ENCODE results near the gene PRKAR1B. TPM values are rescaled to one million over a fixed set of nuclear protein-coding genes. Genes with fewer than 3 reads are reported as not detected.

PRKAR1B gene
- total and polyA plus RNA-seq, 4 donors, result 53.1 to 238 (median 162) TPM

DNA sequence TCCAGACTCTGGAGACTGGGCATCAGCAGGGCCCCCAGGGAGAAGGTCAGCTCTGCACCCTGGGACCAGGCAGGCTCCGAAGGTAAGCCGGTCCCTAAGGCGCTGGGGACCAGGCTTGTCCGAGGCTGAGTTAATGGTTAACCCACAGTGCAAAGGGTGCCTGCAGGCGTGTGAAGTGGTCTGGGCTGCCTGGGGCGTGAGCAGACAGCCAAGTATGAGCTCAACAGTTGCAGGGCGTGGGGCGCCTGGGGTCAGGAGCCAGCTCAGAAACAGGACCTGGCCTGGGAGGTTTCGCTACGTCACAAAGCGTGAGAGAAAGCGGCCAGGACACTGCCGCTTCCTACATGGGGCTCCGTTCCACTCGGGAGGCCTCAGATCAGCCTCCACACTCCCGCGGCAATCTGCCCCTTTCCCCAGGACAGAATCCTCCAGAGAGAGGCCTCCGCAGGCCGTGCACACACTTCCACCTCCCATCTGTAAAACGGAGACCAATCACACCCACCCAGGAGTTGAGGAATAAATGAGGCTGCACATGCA lies 223.4 kb downstream of the PRKAR1B start:
- Histone ChIP-seq H3K9me3 (ENCODE audit: control insufficient read depth, insufficient read depth, low read length) (no peaks in the 10 kb centered on the region), H3K27ac (ENCODE audit: low read depth, low read length) (no peak overlapping the region), H3K27me3 (ENCODE audit: control insufficient read depth, insufficient read depth, low read length) (no peaks in the 10 kb centered on the region), H3K36me3 (ENCODE audit: control insufficient read depth, insufficient read depth, low read length) (peaks cover 86% of the 10 kb centered on the region), H3K4me1 (ENCODE audit: control insufficient read depth, insufficient read depth, low read length) (peaks cover 14% of the 10 kb centered on the region), H3K4me3 (ENCODE audit: low read depth, low read length) (no peak overlapping the region)
- 61% methylated on average over 16 of the region's 20 CpGs for WGBS (ENCODE audit: insufficient coverage)
- DNase-seq (ENCODE audit: low read depth in 4 of 6, low spot score in 6 of 6), result no peak

DNA sequence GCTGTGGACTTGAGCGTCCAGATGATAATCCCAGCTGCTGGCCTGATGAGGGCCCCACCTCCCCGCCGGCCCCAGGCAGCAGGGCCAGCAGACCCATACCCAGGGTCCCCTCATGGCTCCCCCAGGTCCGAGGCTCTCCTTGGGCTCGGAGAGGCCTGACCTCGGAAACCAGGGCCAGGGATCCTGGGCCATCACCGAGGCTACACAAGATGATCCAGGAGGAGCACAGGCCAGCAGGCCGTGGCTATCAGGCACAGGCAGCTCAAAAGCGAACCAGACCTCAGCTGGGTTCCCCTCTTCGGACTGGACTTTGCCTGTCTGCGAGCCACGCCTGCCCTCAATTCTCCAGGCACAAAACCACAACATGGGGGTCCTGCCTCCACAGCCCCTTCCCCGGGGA lies 224.8 kb downstream of the PRKAR1B start:
- Histone ChIP-seq H3K9me3 (ENCODE audit: control insufficient read depth, insufficient read depth, low read length) (no peaks in the 10 kb centered on the region), H3K27ac (ENCODE audit: low read depth, low read length) (no peak overlapping the region), H3K4me3 (ENCODE audit: low read depth, low read length) (no peak overlapping the region), H3K27me3 (ENCODE audit: control insufficient read depth, insufficient read depth, low read length) (no peaks in the 10 kb centered on the region), H3K4me1 (ENCODE audit: control insufficient read depth, insufficient read depth, low read length) (peaks cover 14% of the 10 kb centered on the region), H3K36me3 (ENCODE audit: control insufficient read depth, insufficient read depth, low read length) (peaks cover 76% of the 10 kb centered on the region)
- DNase-seq (ENCODE audit: low read depth in 4 of 6, low spot score in 6 of 6), result no peak
- WGBS (ENCODE audit: insufficient coverage), result 85% methylated on average over 13 of the region's 13 CpGs

DNA sequence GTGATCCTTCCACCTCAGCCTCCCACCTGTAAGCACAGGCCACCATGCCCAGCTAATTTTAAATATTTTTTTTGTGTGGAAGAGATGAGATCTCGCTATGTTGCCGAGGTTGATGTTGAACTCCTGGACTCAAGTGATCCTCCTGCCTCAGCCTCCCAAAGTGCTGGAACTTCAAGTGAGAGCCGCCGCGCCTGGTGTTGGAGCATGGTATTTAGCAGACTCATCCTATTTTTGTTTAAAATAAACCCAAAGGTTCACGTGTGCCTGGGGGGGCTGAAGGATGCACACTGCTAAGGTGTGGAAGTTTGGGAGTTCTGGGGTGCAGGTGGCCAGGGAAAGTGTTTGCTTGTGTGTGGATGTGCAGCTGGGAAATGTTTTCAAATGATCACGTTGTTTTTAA lies 225.6 kb downstream of the PRKAR1B start:
- 93% methylated on average over 3 of the region's 7 CpGs for WGBS (ENCODE audit: insufficient coverage)
- Histone ChIP-seq H3K27ac (ENCODE audit: low read depth, low read length) (no peak overlapping the region), H3K27me3 (ENCODE audit: control insufficient read depth, insufficient read depth, low read length) (no peaks in the 10 kb centered on the region), H3K4me1 (ENCODE audit: control insufficient read depth, insufficient read depth, low read length) (peaks cover 14% of the 10 kb centered on the region), H3K36me3 (ENCODE audit: control insufficient read depth, insufficient read depth, low read length) (peaks cover 75% of the 10 kb centered on the region), H3K4me3 (ENCODE audit: low read depth, low read length) (no peak overlapping the region), H3K9me3 (ENCODE audit: control insufficient read depth, insufficient read depth, low read length) (no peaks in the 10 kb centered on the region)
- no peak for DNase-seq (ENCODE audit: low read depth in 4 of 6, low spot score in 6 of 6)

DNA sequence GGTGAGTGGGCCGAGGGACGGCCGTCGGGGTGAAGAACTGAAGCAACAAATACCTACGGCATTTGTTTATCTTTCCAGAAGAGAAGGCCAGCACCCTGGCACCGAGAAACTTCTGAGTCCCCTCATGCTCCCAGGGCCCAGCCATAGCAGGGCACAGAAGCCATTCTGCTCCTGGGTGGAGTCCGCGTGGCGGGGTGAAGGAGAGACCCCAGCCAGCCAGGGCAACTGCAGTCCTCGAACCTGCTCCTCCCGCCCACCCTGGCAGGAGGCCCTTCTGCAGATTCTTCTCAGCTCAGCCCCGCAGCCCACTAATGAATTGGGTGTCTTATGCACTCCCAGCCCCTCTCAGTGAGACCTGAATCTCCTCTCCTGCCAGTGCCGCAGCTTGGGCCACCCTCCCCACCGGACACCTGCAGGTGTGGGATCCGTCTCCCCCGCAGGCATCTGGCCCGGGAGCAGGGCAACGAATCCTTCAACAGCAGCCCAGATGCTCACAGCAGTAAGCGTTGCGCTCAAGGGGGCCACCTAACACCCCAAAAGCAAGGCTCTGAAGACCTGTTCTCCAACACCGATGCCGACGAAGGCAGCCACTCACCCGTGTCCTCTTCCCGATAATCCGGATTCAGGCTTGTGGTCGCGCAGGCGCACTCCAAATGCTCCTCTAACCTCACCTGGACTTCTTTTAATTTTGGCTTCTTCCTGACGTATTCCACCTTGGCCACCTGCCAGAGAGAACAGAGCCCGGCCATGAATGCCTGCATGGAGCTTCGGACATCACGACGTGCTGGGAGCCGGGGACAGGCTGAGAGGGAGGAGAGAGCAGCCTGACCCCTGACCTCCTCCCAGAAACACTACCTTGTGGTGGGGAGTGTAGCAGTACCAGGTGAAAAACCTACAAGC lies 226.3 kb downstream of the PRKAR1B start:
- H3K4me3 ChIP-seq (ENCODE audit: low read depth, low read length), result no peak overlapping the region

DNA sequence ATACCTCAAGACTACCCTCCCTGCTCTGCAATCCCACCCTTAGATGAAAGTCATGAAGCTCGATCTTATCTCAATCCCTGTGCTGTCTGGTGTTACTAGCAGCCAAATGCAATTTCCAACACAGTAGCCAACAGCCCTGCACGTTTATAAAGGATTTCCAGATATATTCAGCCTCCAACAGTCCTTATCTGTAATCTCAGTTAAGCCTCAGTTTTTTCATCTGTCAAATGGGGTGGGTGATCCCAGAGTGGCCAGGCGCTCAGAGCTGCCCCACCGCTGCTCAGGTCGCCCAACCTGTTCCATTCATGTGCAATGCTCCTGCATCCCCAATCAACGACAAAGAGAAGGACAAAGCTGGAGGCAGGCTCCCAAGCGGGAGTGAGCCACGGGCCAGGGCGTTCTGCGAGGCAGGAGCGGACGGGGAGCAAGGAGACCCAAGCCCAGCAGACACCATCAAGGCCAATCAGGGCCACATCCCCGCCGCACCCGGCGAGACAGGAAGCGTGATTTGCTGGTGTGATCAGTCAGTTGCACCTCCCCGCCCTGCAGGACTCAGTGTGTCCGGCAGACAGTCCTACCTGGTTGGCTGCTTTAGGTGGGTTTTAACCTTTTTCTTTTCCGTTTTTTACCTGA lies 227.1 kb downstream of the PRKAR1B start:
- H3K36me3 ChIP-seq (ENCODE audit: control insufficient read depth, insufficient read depth, low read length), result peaks cover 79% of the 10 kb centered on the region

More for the DNA sequence above, 226.3 kb downstream of the PRKAR1B start:
- H3K27ac ChIP-seq (ENCODE audit: low read depth, low read length), result no peak overlapping the region
- peaks cover 78% of the 10 kb centered on the region for H3K36me3 ChIP-seq (ENCODE audit: control insufficient read depth, insufficient read depth, low read length)
- no peaks in the 10 kb centered on the region for H3K27me3 ChIP-seq (ENCODE audit: control insufficient read depth, insufficient read depth, low read length)
- no peaks in the 10 kb centered on the region for H3K9me3 ChIP-seq (ENCODE audit: control insufficient read depth, insufficient read depth, low read length)
- WGBS (ENCODE audit: insufficient coverage), result 92% methylated on average over 29 of the region's 35 CpGs
- H3K4me1 ChIP-seq (ENCODE audit: control insufficient read depth, insufficient read depth, low read length), result peaks cover 18% of the 10 kb centered on the region
- no peak for DNase-seq (ENCODE audit: low read depth in 4 of 6, low spot score in 6 of 6)

More for the DNA sequence above, 227.1 kb downstream of the PRKAR1B start:
- no peak for DNase-seq (ENCODE audit: low read depth in 4 of 6, low spot score in 6 of 6)
- Histone ChIP-seq H3K9me3 (ENCODE audit: control insufficient read depth, insufficient read depth, low read length) (no peaks in the 10 kb centered on the region), H3K27me3 (ENCODE audit: control insufficient read depth, insufficient read depth, low read length) (no peaks in the 10 kb centered on the region), H3K4me1 (ENCODE audit: control insufficient read depth, insufficient read depth, low read length) (peaks cover 19% of the 10 kb centered on the region), H3K4me3 (ENCODE audit: low read depth, low read length) (no peak overlapping the region), H3K27ac (ENCODE audit: low read depth, low read length) (no peak overlapping the region)
- WGBS (ENCODE audit: insufficient coverage), result 96% methylated on average over 20 of the region's 20 CpGs

Other genes starting within 250 kb of the PRKAR1B start
- 10 to 100 TPM; 25.5 to 42.9 TPM for gene PDGFA, start 207.4 kb downstream of the PRKAR1B start, total RNA-seq
- gene PDGFA, start 207.4 kb downstream of the PRKAR1B start, polyA plus RNA-seq (ENCODE audit: insufficient read length in 2 of 2), result 10 to 100 TPM; 73.8 to 76.8 TPM
- 10 to 100 TPM; 10.9 to 22.4 TPM for gene DNAAF5, start 582 bp downstream of the PRKAR1B start, total RNA-seq
- 10 to 100 TPM; 22.4 to 23.3 TPM for gene DNAAF5, start 582 bp downstream of the PRKAR1B start, polyA plus RNA-seq (ENCODE audit: insufficient read length in 2 of 2)
- gene SUN1, start 105.2 kb upstream of the PRKAR1B start, total RNA-seq, result 100 to 1,000 TPM; 166 to 185 TPM
- gene SUN1, start 105.2 kb upstream of the PRKAR1B start, polyA plus RNA-seq (ENCODE audit: insufficient read length in 2 of 2), result 100 to 1,000 TPM; 114 to 175 TPM
- 10 to 100 TPM; 17.7 to 23.1 TPM for gene GET4, start 149.3 kb upstream of the PRKAR1B start, total RNA-seq
- gene GET4, start 149.3 kb upstream of the PRKAR1B start, polyA plus RNA-seq (ENCODE audit: insufficient read length in 2 of 2), result 10 to 100 TPM; 43.3 to 54.3 TPM
- gene ADAP1, start 227.4 kb upstream of the PRKAR1B start, total RNA-seq, result 10 to 100 TPM; 30.8 to 65.6 TPM
- gene ADAP1, start 227.4 kb upstream of the PRKAR1B start, polyA plus RNA-seq (ENCODE audit: insufficient read length in 2 of 2), result 100 to 1,000 TPM in 1 of 2 donors, 10 to 100 TPM in 1; 92.4 to 116 TPM
- gene COX19, start 248.3 kb upstream of the PRKAR1B start, total RNA-seq, result 10 to 100 TPM; 11.7 to 15.3 TPM
- gene COX19, start 248.3 kb upstream of the PRKAR1B start, polyA plus RNA-seq (ENCODE audit: insufficient read length in 2 of 2), result 10 to 100 TPM; 19.0 to 19.6 TPM

Data from spinal cord (tissue), 10 donors.